ACHN (cell line): ENCODE measurements around the gene TBK1.
"Not testable (repeated sequence)": the region's sequence is repeated elsewhere in the genome, so short reads cannot be mapped to it uniquely, and the experiment has no call there.

Experiments used
- DNase-seq: peaks from one replicate; pipeline ENCODE4 v3.0.0-alpha.2; 2015
- in situ Hi-C: cut with HindIII; loops from 2 replicates; pipeline ENCODE4 v1.10.0; 2017; ENCODE audit warnings: low sequenced_read_pairs, low pct_ligation_motif_present, low pct_unique_long_range_greater_than_20kb

TBK1 gene

GRCh38 chr12:64480148-64480547, 28.2 kb downstream of the TBK1 start:
- no peak for DNase-seq
- in situ Hi-C loops: no loop called here

DNA sequence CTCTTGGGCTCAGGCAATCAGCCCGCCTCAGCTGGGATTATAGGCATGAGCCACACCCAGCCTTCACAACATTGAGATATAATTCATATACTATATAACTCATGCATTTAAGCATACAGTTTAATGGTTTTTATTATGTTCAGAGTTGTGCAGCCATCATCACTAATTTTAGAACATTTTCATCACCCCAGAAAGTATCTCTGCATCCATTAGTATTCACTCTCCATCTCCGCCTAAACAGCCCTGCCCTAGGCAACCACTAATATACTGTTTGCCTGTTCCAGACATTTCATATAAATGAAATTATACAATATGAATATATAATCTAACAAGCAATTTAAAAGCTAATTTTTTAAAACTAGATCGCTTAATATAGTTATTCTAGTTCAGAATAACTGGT, 34.7 kb downstream of the TBK1 start:
- DNase-seq: no peak

GRCh38 chr12:64491718-64492117, 39.8 kb downstream of the TBK1 start:
- no peak for DNase-seq
- in situ Hi-C loops: no loop called here

More for the DNA sequence above, 34.7 kb downstream of the TBK1 start:
- in situ Hi-C loops: no loop called here

DNA sequence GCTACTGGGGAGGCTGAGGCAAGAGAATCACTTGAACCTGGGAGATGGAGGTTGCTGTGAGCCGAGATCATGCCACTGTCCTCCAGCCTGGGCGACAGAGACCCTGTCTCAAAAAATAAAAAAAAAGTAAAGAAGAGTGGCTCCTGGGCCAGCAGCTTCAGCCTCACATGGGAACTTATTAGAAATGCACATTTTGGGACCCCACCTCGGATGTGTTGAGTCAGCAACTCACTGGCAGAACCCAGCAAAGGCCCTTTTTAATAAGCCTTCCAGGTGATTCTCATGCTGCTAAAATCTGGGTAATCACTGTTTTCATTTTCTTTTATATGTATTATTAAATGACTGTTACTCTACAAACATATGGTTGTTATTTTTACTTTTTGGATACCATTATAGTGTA, 41.6 kb downstream of the TBK1 start:
- no peak for DNase-seq
- in situ Hi-C loops: no loop called here

- DNase-seq: no peak
- in situ Hi-C loops: no loop called here
These were observed 43.2 kb downstream of the TBK1 start for GRCh38 chr12:64494998-64495729.

- in situ Hi-C loops: no loop called here
- DNase-seq: no peak
These were observed 45.0 kb downstream of the TBK1 start for GRCh38 chr12:64496839-64497400.

DNA sequence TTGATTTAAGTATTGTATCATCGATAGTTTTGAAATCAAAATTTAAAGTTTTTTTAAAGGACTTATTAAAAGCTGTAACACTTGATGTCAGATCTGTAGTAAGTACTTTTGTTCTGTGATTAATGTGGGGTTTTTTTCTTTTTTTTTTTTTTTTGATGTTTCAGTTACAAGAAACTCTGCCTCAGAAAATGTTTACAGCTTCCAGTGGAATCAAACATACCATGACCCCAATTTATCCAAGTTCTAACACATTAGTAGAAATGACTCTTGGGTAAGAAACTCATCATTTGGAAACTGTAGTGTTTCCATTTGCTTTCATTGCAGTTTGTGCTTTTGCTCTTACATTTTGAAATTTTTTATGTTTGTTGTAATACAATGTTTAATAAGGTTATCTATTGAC, 45.6 kb downstream of the TBK1 start:
- in situ Hi-C loops: no loop called here
- no peak for DNase-seq

DNA sequence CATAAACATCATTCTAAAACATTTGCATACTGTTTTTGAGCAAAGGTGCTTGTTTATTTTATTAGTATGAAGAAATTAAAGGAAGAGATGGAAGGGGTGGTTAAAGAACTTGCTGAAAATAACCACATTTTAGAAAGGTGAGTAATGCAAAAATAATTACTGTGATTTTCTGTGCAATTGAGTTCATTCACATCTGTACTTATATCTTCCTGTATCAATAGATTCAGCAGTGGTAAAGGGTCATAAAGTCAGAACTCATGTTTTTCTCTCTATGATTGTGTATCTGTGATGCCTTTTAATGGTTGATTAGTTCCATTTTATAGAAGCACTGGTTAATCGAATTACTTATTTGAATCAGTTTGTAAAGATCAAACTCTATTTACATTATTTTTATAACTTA, 46.0 kb downstream of the TBK1 start:
- in situ Hi-C loops: no loop called here
- DNase-seq: no peak

DNA sequence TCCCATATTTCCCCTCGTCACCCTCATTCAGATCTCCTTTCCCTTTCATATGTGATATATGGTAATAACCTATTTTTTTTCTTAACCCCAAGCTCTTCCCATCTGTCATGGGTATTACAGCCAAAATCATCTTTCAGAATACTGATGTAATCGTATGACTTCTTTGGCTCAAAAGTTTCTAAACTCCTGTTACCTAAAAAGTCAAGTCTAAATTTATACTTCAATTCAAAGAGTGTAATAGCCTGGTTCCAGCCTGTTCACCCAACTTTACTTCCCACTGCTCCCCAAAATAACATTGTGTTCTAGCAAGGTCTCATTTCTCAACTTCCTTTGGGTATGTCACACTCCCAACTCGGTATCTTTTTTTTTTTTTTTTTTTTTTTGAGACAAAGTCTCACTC, 48.5 kb downstream of the TBK1 start:
- no peak for DNase-seq
- in situ Hi-C loops: no loop called here

DNA sequence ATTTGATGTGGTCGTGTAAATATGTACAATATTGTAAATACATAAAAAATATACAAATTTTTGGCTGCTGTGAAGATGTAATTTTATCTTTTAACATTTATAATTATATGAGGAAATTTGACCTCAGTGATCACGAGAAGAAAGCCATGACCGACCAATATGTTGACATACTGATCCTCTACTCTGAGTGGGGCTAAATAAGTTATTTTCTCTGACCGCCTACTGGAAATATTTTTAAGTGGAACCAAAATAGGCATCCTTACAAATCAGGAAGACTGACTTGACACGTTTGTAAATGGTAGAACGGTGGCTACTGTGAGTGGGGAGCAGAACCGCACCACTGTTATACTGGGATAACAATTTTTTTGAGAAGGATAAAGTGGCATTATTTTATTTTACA, 49.6 kb downstream of the TBK1 start:
- DNase-seq: no peak
- in situ Hi-C loops: no loop called here

- in situ Hi-C loops: no loop called here
- DNase-seq: no peak
These were observed 55.0 kb downstream of the TBK1 start for GRCh38 chr12:64506955-64507354.

DNA sequence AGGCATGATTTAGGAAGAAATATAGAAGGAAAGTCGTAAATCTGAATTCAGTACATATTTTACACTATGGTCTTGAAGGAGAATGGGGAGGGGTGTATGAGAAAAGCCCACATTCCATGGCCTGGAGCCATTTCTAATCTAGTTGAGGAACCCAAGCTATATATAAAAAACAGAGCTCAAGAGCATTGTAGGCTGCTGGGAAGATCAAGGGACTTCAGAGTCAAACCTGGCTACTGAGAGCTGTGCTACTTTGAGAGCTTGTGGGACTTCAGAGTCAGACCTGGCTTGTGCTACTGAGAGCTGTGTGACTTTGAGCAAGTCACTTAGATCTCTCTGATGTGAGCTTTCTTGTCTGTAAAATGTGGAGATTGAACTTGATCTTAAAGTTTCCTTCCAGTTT, 58.7 kb downstream of the TBK1 start:
- no peak for DNase-seq

GRCh38 chr12:64518396-64518795, 66.5 kb downstream of the TBK1 start:
- DNase-seq: no peak
- in situ Hi-C loops: no loop called here

More for the DNA sequence above, 58.7 kb downstream of the TBK1 start:
- in situ Hi-C loops: no loop called here

- DNase-seq: no peak
- in situ Hi-C loops: no loop called here
These were observed 69.9 kb downstream of the TBK1 start for GRCh38 chr12:64521833-64522232.

DNA sequence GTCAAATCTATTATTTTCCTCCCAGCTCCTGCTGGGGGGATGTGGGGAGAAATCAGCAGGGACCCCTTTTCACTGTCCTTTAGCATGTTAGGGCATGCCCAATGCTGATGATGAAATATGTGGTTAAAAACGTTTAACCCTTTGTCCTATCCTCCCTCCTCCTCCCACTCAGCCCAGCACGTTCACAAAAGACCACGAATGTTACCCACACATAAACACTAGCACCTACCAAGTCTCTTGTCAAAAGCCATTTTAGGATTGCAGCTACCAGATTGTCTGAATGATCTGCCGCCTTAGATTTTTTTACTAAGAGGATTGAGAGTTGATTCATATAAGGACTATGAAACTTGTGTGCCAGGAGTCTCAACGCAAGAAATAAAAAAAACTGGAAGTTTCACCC, 70.4 kb downstream of the TBK1 start:
- in situ Hi-C loops: no loop called here
- DNase-seq: no peak

- no peak for DNase-seq
- in situ Hi-C loops: no loop called here
These were observed 70.9 kb downstream of the TBK1 start for GRCh38 chr12:64522807-64523206.

GRCh38 chr12:64523565-64524444, 71.9 kb downstream of the TBK1 start:
- in situ Hi-C loops, DNase-seq: not testable (repeated sequence)

DNA sequence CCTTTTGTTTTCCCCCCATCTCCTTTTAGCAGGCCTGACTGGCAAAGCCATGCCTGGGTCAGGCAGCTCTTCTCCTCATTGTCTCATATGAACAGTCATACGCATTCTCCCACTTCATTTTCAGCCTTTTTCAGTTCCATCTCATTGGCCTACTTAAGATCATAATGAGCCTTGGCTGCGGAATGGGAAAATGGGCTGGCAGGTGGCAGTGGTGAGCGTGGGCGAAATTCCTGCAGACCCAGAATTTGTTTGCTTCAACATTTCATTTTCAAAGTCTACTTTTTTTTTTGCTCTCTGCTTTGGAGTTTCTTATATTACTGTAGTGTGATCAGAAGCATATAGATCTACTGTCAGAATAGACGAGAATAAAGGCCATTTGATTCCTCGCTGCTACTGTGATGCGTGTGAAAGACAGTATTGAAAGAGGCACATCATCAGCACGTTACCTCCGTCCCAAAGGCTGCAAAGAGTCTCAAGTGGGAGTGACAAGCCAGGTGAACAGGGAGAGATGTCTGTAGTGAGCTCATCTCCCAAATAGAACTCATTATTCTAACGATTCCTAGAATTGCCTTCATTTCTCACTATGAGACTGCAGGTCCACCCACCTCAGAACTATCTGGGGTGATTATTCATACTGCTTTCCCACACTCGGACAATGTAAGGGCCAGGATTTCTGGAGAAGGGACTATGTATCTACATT, 73.7 kb downstream of the TBK1 start:
- DNase-seq: no peak
- in situ Hi-C loops: no loop called here

DNA sequence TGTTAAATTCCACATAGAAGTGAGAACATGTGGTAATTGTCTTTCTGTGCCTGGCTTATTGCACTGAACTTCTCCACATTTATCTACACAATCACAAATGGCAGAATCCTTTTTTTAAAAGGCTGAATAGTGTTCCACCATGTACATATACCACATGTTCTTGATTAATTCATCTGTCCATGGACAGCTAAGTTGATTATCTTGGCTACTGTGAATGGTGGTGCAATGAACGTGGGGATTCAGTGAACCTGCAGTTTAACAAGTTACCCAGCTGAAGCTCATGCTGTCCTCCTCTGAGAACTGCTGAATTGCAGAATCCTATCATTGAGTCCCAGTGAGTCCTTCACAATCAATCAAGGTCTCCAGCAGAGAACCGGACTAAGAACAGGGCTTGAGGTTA, 74.9 kb downstream of the TBK1 start:
- no peak for DNase-seq
- in situ Hi-C loops: no loop called here
